ENCODE results near the gene EXOC5.
"Not testable (repeated sequence)": the region's sequence is repeated elsewhere in the genome, so short reads cannot be mapped to it uniquely, and the experiment has no call there.

The EXOC5 gene

DNA sequence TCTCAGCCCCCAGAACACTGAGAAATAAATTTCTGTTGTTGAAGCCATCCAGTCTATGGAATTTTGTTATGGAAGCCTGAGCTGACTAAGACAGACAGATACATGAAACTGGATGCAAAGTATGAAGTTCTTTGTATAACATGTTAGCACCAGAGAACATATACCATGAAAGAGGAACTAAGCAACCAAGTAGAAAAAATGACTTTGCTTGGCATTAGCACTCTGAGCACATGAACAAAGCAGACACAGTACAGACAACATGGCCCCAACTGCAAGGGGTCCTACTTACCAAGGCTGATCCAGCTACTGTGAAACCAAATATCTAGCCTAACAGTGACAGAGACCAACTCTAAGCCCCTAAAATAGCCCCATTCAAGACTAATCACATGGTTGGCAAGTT is 13.8 kb downstream of the EXOC5 start:
- no peak overlapping the region for H3K27ac ChIP-seq
- no peak for TF ChIP-seq ZFX (IDR thresholded peaks at IDR 0.05; ENCODE audit: borderline replicate concordance)
- TF ChIP-seq, protein P1, sequence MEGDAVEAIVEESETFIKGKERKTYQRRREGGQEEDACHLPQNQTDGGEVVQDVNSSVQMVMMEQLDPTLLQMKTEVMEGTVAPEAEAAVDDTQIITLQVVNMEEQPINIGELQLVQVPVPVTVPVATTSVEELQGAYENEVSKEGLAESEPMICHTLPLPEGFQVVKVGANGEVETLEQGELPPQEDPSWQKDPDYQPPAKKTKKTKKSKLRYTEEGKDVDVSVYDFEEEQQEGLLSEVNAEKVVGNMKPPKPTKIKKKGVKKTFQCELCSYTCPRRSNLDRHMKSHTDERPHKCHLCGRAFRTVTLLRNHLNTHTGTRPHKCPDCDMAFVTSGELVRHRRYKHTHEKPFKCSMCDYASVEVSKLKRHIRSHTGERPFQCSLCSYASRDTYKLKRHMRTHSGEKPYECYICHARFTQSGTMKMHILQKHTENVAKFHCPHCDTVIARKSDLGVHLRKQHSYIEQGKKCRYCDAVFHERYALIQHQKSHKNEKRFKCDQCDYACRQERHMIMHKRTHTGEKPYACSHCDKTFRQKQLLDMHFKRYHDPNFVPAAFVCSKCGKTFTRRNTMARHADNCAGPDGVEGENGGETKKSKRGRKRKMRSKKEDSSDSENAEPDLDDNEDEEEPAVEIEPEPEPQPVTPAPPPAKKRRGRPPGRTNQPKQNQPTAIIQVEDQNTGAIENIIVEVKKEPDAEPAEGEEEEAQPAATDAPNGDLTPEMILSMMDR (IDR thresholded peaks at IDR 0.05) = no peak

DNA sequence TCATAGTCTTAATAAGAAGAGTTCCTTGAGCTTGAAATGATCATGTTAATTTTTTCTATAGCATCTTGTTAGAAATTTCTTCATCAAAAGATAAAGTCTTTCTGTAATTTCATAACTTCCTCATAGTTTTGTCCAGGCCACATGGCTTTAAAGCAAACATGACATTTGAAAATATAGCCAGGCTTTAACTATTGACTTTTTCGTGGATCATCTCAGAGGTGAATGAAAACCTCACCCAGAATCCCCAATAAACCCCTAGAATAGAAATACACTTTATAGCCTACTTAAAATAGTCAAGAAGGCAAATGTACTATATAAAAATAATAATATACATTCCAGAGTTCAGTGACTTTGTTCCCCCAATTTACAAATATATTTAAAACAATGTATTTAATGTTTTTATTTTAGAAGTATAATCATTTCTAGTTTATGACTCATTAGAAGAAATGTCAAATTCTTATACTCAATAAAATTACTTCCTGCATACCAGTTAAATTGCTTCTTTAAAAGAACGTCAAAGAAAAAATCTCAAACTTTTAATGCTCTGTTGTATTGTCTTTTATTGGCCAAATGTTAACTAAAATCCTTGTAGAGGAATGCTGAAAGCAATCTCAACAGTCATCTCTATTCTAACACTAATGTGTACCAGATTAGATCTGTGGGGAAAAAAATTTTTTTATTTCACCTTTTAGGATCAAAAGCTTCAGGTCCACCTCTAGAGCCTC is 21.6 kb downstream of the EXOC5 start:
- H3K27ac ChIP-seq = no peak overlapping the region
- no peak for TF ChIP-seq ZFX (IDR thresholded peaks at IDR 0.05; ENCODE audit: borderline replicate concordance)
- TF ChIP-seq, protein P1 (IDR thresholded peaks at IDR 0.05) = no peak

DNA sequence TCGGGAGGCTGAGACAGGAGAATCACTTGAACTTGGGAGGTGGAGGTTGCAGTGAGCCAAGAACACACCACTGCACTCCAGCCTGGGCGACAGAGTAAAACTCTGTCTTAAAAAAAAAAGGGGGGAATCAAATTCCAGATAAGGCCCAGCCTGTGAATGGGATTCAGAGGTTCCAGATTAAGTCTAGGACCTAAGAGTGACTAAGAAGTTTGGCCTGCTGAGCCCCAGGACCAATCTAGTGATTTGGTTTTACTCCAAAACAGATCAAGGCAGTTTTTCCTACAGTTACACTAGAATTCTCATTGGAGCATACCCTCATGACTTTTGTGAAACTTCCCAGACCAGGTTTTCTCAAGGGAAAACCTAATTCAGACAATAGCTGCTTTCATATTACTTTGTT is 22.8 kb downstream of the EXOC5 start:
- TF ChIP-seq, protein P1 (IDR thresholded peaks at IDR 0.05) = no peak
- TF ChIP-seq ZFX (IDR thresholded peaks at IDR 0.05; ENCODE audit: borderline replicate concordance) = no peak
- no peak overlapping the region for H3K27ac ChIP-seq

DNA sequence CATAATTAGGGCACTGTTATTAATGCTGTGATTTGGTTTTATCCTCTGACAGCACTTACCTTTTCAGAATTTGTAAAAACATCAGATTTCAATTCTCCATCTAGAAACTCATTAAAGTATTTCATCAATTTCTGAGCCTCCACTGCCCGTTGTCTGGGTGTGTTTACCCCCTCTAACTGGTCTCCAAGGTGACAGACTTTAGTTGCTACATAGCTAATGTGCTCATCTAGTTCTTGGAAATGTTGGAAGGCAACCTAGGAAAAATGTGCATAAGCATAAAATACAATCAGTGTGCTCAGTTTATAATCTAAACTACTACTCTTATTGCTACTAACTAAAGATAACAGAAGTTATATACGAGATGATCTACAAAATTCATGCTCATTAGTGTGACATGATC is 24.6 kb downstream of the EXOC5 start:
- no peak overlapping the region for H3K27ac ChIP-seq
- TF ChIP-seq, protein P1 (IDR thresholded peaks at IDR 0.05) = no peak

DNA sequence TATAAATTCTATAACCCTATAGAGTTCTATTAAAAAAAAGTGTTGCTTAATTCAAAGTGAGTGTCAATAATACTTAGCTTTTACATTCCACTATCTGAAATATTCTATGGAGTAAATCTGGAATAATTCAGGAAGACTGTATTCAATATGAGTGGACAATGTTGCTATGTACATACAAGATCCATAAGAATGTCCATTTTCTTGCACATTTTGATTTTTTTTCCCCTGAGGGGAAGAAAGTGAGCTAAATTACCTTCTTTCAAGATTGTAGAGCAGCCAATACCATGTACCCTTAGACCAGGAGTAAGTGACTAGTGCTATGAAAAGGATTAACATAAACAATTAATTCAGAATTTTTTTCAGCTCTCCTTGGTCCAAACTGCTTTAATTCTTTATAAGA is 25.4 kb downstream of the EXOC5 start:
- H3K27ac ChIP-seq = no peak overlapping the region
- TF ChIP-seq, protein P1 (IDR thresholded peaks at IDR 0.05) = no peak

DNA sequence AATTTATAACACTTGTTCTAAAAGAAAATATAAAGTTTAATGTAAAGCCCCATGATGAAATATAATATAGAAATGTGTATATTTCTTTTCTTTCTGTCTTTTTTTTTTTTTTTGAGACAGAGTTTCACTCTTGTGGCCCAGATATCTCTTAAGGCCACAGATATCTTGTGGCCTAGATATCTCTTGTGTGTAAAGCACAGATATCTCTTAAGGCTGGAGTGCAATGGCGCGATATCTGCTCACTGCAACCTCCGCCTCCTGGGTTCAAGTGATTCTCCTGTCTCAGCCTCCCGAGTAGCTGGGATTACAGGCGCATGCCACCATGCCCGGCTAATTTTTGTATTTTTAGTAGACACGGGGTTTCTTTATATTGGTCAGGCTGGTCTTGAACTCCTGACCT is 28.6 kb downstream of the EXOC5 start:
- not testable (repeated sequence) for H3K27ac ChIP-seq

DNA sequence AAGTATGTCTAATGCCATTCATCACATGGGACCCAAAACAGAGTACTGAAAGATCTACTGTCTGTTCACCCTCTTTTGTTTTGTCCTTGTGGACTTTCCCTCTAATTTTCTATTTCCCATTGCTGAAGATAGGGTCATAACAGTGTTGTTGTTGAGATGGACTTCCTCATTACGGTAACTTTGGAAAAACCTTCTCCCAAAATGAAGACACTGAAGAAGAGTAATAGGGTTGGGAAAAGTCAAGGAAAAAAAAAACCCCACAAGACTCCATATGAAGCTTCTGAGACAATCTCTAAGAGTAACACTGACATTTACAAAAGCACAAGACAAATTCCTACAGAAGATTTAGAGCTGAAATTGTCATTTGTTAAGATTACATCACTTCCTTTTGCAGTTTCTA is 36.7 kb downstream of the EXOC5 start:
- no peak overlapping the region for H3K27ac ChIP-seq
- no peak for TF ChIP-seq ZFX (IDR thresholded peaks at IDR 0.05; ENCODE audit: borderline replicate concordance)
- TF ChIP-seq, protein P1 (IDR thresholded peaks at IDR 0.05) = no peak

DNA sequence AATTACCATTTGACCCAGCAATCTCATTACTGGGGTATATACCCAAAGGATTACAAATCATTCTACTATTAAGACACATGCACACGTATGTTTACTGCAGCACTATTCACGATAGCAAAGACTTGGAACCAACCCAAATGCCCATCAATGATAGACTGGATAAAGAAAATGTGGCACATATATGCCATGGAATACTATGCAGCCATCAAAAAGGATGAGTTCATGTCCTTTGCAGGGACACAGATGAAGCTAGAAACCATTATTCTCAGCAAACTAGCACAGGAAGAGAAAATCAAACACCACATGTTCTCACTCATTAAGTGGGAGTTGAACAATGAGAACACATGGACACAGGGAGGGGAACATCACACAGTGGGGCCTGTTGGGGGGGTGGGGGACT is 40.4 kb downstream of the EXOC5 start:
- H3K27ac ChIP-seq = not testable (repeated sequence)

All from 22Rv1 (cell line).